Brain pericyte (primary cell): ENCODE data around the gene RHEX.
"Not testable (repeated sequence)": the region's sequence is repeated elsewhere in the genome, so short reads cannot be mapped to it uniquely, and the experiment has no call there.

ENCODE experiments used
- DNase-seq: peaks from one replicate; pipeline ENCODE4 v3.0.0-alpha.2; 2012; ENCODE audit warnings: low read depth, low spot score

RHEX gene

GRCh38 chr1:206052919-206053610, at the start of gene RHEX:
RHEX (plus strand) TSS chr1:206053173; CDS start chr1:206097829, 44,656 bp downstream.
- DNase-seq, result not testable (repeated sequence)

GRCh38 chr1:206003854-206004800, 48.8 kb upstream of the RHEX start:
- DNase-seq, result no peak

- no peak for DNase-seq
Observed at GRCh38 chr1:206004826-206005225, 48.1 kb upstream of the RHEX start.

GRCh38 chr1:206005234-206005633, 47.7 kb upstream of the RHEX start:
- DNase-seq, result no peak

- DNase-seq, result no peak
Observed at GRCh38 chr1:206005778-206006180, 47.2 kb upstream of the RHEX start.

GRCh38 chr1:206006946-206007345, 46.0 kb upstream of the RHEX start:
- no peak for DNase-seq

- no peak for DNase-seq
Observed at GRCh38 chr1:206010060-206010459, 42.9 kb upstream of the RHEX start.

GRCh38 chr1:206011057-206011456, 41.9 kb upstream of the RHEX start:
- no peak for DNase-seq

GRCh38 chr1:206012086-206012859, 40.7 kb upstream of the RHEX start:
- no peak for DNase-seq

GRCh38 chr1:206013026-206013795, 39.8 kb upstream of the RHEX start:
- no peak for DNase-seq

GRCh38 chr1:206014601-206015000, 38.4 kb upstream of the RHEX start:
- DNase-seq, result no peak

- no peak for DNase-seq
Observed at GRCh38 chr1:206015071-206015470, 37.9 kb upstream of the RHEX start.

- DNase-seq, result no peak
Observed at GRCh38 chr1:206020393-206021007, 32.5 kb upstream of the RHEX start.

GRCh38 chr1:206021008-206021625, 31.9 kb upstream of the RHEX start:
- DNase-seq, result no peak

- DNase-seq, result no peak
Observed at GRCh38 chr1:206021626-206022365, 31.2 kb upstream of the RHEX start.

- no peak for DNase-seq
Observed at GRCh38 chr1:206022766-206023165, 30.2 kb upstream of the RHEX start.

- no peak for DNase-seq
Observed at GRCh38 chr1:206023695-206024094, 29.3 kb upstream of the RHEX start, which contains the start of gene CTSE. CTSE (minus strand) TSS chr1:206023895; CDS start chr1:206023791, 104 bp downstream.

- DNase-seq, result no peak
Observed at GRCh38 chr1:206025283-206025820, 27.6 kb upstream of the RHEX start.

GRCh38 chr1:206029484-206029883, 23.5 kb upstream of the RHEX start:
- no peak for DNase-seq
